SK-N-SH treated with all-trans-retinoic acid at 6 μM for 48 hours (cell line): ENCODE data around the gene SYCE1L.

Source experiments
- CSDC2 ChIP-seq: fragments of 250-450 bp; sonication (Bioruptor Pico); IDR thresholded peaks from 2 replicates; pipeline ENCODE4 v1.5.0; 2020; ENCODE audit warnings: mild to moderate bottlenecking, moderate library complexity
- GLIS3 ChIP-seq: fragments of 250-450 bp; sonication (Bioruptor Pico); IDR thresholded peaks from 2 replicates; pipeline ENCODE4 v1.5.0; 2020; ENCODE audit warnings: mild to moderate bottlenecking, moderate library complexity
- OSR1 ChIP-seq: fragments of 250-450 bp; sonication (Bioruptor Pico); IDR thresholded peaks from 2 replicates; pipeline ENCODE4 v1.8.0; 2022; ENCODE audit warnings: moderate library complexity, mild to moderate bottlenecking, inconsistent platforms
- TCF4 ChIP-seq: fragments of 250-450 bp; sonication (Bioruptor Pico); IDR thresholded peaks from 2 replicates; pipeline ENCODE4 v1.8.0; 2021; ENCODE audit warnings: mild to moderate bottlenecking, moderate library complexity, borderline replicate concordance
- ZC3H10 ChIP-seq: fragments of 250-450 bp; sonication (Bioruptor Pico); IDR thresholded peaks from 2 replicates; pipeline ENCODE4 v1.5.1; 2021; ENCODE audit warnings: mild to moderate bottlenecking, moderate library complexity
- TF ChIP-seq, protein P1 (sequence below): fragments of 250-450 bp; sonication (Bioruptor Pico); IDR thresholded peaks from 2 replicates; pipeline ENCODE4 v1.8.0; 2020; ENCODE audit warnings: mild to moderate bottlenecking, moderate library complexity, borderline replicate concordance

DNA sequence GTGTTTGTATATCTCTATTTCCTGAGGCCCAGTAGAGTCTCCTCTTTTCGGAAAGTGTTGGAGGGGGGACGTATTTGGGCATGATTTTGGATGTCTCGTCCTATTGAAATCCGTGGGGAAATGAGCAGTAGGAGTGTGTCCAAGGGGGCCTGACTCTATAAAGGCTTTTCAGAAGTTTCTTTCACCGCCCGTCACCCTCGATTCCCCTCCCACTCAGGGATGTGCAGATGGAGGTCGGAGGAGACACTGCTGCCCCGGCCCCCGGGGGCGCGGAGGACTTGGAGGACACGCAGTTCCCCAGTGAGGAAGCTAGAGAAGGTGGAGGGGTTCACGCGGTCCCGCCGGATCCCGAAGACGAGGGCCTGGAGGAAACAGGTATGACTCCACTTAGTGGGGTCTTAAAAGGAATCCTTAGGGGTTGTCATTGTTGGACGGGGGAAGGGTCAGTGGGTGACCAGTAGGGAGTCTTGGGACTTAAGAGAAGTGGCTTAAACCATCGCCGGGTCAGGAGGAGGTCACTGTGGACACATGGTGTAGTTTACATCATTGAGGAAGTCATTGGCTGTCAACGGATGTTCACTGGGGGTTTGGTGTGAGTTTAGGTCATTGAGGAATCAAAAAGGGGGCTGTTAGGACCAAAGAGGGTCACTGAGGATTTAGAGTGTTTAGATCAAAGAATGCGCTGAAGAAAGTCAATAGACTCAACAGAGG lies 7.8 kb upstream of the SYCE1L start:
- TF ChIP-seq OSR1 (CRISPR knock-in tag) (no peak), GLIS3 (no peak), CSDC2 (CRISPR knock-in tag) (no peak), TCF4 (CRISPR knock-in tag) (no peak), ZC3H10 (no peak)
- TF ChIP-seq, protein P1, sequence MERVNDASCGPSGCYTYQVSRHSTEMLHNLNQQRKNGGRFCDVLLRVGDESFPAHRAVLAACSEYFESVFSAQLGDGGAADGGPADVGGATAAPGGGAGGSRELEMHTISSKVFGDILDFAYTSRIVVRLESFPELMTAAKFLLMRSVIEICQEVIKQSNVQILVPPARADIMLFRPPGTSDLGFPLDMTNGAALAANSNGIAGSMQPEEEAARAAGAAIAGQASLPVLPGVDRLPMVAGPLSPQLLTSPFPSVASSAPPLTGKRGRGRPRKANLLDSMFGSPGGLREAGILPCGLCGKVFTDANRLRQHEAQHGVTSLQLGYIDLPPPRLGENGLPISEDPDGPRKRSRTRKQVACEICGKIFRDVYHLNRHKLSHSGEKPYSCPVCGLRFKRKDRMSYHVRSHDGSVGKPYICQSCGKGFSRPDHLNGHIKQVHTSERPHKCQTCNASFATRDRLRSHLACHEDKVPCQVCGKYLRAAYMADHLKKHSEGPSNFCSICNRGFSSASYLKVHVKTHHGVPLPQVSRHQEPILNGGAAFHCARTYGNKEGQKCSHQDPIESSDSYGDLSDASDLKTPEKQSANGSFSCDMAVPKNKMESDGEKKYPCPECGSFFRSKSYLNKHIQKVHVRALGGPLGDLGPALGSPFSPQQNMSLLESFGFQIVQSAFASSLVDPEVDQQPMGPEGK (CRISPR knock-in tag) = no peak
